GM10266 (cell line): Measurements from ENCODE around the gene GALNT11.

Experiments
- DNase-seq: peaks from one replicate; pipeline ENCODE4 v3.0.0; 2012; ENCODE audit errors: extremely low spot score
- TF ChIP-seq, protein P1 (sequence below): IDR thresholded peaks from 2 replicates; pipeline ENCODE4 v1.5.1; 2012; ENCODE audit warnings: mild to moderate bottlenecking, low read depth; ENCODE audit not compliant: control insufficient read depth, insufficient read depth; ENCODE audit errors: missing control alignments

The GALNT11 gene

DNA sequence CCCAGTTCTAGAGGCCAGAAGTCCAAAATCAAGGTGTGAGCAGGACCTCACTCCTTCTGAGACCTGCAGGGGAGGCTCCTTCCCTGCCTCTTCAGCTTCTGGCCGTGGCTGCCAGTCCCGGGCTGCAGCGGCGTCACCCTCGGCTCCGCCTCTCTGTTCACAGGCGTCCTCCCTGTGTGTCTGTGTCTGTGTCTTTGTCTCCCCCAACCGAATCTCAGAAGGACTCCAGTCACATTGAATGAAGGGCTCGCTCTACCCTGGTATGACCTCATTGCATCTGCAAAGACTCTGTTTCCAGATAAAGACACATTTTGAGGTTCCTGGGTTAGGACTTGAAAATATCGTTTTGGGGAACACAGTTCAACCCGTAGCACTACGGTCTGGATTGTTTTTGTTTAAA, 33.1 kb upstream of the GALNT11 start:
- peak; percentile 13 for DNase-seq
- TF ChIP-seq, protein P1, sequence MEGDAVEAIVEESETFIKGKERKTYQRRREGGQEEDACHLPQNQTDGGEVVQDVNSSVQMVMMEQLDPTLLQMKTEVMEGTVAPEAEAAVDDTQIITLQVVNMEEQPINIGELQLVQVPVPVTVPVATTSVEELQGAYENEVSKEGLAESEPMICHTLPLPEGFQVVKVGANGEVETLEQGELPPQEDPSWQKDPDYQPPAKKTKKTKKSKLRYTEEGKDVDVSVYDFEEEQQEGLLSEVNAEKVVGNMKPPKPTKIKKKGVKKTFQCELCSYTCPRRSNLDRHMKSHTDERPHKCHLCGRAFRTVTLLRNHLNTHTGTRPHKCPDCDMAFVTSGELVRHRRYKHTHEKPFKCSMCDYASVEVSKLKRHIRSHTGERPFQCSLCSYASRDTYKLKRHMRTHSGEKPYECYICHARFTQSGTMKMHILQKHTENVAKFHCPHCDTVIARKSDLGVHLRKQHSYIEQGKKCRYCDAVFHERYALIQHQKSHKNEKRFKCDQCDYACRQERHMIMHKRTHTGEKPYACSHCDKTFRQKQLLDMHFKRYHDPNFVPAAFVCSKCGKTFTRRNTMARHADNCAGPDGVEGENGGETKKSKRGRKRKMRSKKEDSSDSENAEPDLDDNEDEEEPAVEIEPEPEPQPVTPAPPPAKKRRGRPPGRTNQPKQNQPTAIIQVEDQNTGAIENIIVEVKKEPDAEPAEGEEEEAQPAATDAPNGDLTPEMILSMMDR = peak; percentile 19

DNA sequence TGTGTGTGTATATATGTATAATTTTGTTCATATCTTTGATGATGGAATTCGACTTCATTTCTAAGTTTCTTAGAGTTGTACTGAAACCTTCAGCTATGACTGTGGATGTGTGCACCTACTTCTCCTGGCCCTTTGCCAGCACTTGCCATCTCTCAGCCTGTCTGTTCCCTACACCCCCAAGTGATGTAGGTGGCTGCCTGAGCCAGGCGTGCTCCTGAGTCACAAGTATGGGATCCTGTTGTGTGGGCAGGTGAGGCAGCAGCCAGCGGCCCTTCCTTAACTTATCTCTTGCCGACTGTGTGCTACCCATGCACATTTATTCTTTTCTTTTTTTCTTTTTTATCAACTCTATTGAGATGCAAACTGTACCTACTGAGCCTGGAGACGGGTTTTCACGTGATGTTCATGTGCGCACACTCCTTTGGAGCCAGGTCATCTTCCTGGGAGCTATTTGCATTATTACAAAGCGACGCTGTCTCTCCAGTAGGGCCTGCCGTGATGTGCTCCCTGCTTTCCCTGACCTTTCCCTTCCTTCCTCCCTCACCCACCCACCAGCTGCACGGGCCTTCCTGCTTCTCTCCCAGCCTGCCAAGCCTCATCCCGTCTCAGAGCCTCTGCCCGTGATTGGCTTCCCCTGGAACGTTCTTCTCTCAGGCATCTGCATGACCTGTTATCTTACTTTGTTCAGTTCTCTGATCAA, 31.3 kb upstream of the GALNT11 start:
- TF ChIP-seq, protein P1 = no peak

GRCh38 chr7:151999424-152000090, 25.9 kb upstream of the GALNT11 start:
- TF ChIP-seq, protein P1 = no peak
- DNase-seq = no peak

More for the DNA sequence above, 31.3 kb upstream of the GALNT11 start:
- DNase-seq = no peak

DNA sequence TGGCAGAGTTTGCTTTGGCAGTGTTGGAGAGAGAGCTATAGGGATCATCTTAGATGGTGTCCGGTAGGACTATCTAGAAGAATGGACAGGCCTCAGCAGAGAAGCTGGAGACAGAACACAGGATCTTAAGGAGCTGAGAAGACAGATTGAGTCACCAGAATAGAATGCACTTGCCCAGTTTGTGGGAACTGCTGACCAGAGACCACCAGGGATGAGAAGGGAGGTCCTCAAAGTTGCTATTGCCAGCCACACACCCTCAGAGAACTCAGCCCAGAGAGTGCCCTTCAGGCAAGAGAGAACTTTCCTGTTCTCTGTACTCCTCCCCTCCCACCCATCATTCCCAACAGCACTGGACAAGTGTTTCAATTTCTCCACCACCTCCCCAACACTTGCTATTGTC, 25.3 kb upstream of the GALNT11 start:
- DNase-seq = no peak
- TF ChIP-seq, protein P1 = no peak

DNA sequence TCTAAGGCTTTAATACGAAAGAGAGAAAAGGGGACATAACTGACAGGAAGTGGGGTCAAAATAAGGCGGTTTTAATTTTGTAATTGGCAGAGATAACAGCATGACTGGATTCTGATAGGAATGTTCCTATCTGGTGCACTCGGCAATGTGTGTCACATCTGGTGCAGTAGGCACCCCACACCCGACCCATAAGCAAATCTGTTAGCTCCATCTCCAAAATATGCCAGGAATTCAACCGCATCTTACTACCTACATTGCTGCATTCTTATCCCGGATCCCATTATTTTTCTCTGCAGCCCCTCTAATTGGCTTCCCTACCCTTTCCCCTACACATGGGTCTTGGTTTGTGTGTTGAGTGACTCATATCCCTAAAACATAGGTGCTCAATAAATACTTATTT, 19.1 kb upstream of the GALNT11 start:
- DNase-seq = no peak
- TF ChIP-seq, protein P1 = no peak

- no peak for DNase-seq
- TF ChIP-seq, protein P1 = no peak
Measured at GRCh38 chr7:152011860-152012259, 13.6 kb upstream of the GALNT11 start.

DNA sequence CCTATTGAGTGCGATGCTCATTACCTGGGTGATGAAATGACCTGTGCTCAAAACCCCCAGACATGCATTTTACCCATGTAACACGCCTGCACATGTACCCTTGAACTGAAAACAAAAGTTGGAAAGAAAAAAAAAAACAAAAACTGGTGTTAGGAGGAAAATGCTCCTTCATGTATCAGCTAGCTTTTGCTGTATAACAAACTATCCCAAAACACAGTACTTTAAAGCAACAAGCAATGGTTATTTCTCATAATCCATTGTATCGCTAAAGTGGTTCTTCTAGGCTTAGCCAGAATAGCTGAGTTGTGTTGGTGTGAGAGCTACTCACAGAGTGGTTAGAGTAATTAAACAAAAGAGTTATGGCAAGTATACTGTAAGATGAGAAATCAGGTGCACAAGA, 12.2 kb upstream of the GALNT11 start:
- TF ChIP-seq, protein P1 = no peak
- no peak for DNase-seq
